Right lobe of liver (tissue), 6 donors: Measurements from ENCODE around the gene LRRC8E. TPM values are rescaled to one million over a fixed set of nuclear protein-coding genes. Genes with fewer than 3 reads are reported as not detected.

Experiments
- ATAC-seq, 4 donors: fragments of 200-7000 bp; cut with Tn5 transposase; one replicate each; pipeline ENCODE4 v1.9.1; 2020; ENCODE audit warnings: mild to moderate bottlenecking in 4 of 4, moderate library complexity in 4 of 4
- DNase-seq, 3 donors: peaks; one replicate each; pipeline ENCODE4 v3.0.0-alpha.2; 2020
- H3K27ac ChIP-seq, 3 donors: fragments of 200-600 bp; one replicate each; pipeline ENCODE4 v1.8.0; 2022
- H3K27me3 ChIP-seq, 2 donors: fragments of 200-600 bp; one replicate each; pipeline ENCODE4 v1.8.0; 2022
- H3K36me3 ChIP-seq, 4 donors: fragments of 200-600 bp; sonication (generic) in 1 of 4; one replicate each; pipeline versions ENCODE4 v1.5.1 to v1.8.0; 2017 to 2022; ENCODE audit warnings: control low read depth in 1 of 4
- H3K4me1 ChIP-seq, 4 donors: fragments of 200-600 bp; sonication (generic) in 1 of 4; one replicate each; pipeline versions ENCODE4 v1.5.1 to v1.8.0; 2017 to 2022; ENCODE audit warnings: control low read depth in 1 of 4
- H3K4me3 ChIP-seq, 3 donors: fragments of 200-600 bp; one replicate each; pipeline ENCODE4 v1.8.0; 2022
- H3K9me3 ChIP-seq, 4 donors: fragments of 200-600 bp; sonication (generic) in 1 of 4; one replicate each; pipeline versions ENCODE4 v1.5.1 to v1.8.0; 2017 to 2022; ENCODE audit warnings: control low read depth in 1 of 4
- POLR2A ChIP-seq: fragments of 450-650 bp; IDR thresholded peaks from one replicate; pipeline ENCODE4 v1.6.1; 2017; ENCODE audit warnings: antibody characterized with exemption, mild to moderate bottlenecking
- WGBS: methylation state at CpG from one replicate; pipeline ENCODE4 v1.1.6; 2018; ENCODE audit warnings: low coverage, low lambda C conversion rate; ENCODE audit not compliant: insufficient coverage; ENCODE audit errors: missing lambda C conversion rate; 5-methylcytosine and 5-hydroxymethylcytosine counted together
- intact Hi-C, 2 donors: fragments of 100-400 bp; cut with DNase I; formaldehyde crosslinking; loops; one replicate each; pipeline versions ENCODE4 v1.11.2 to v1.14.1; 2022
- total RNA-seq, 6 experiments: library from RNA; depleted of rRNA in 2 of 6; stranded (reverse); fragments of >200 nt in 2 of 6; fragmentation: NEBNext Ultra II Directional in 3 of 6; extraction: Animal tissue kit (Norgen Biotek cat#: 25700) in 3 of 6; gene quantifications; one replicate each; pipeline versions ENCODE4 v1.1.0 to v1.2.4, GENCODE V29; 2016 to 2023
- TF ChIP-seq, protein P1 (sequence below), 4 donors: fragments of 200-600 bp in 3 of 4; fragments of 450-650 bp in 1 of 4; IDR thresholded peaks; one replicate each; pipeline versions ENCODE4 v1.5.1 to v1.8.0; 2016 to 2022; ENCODE audit warnings: antibody characterized with exemption in 4 of 4, mild to moderate bottlenecking in 2 of 4
- donor health status: DM: no; HTN: yes; CAD: no.
- donor health status: DM: no; HTN: no; CAD: no.
- donor health status: DM: no; HTN: no; CAD: no.
- donor health status: DM: no; HTN: yes; CAD: no.
- donor health status: DM: no; HTN: yes; CAD: no.

LRRC8E gene
- total RNA-seq, 6 experiments from 2014 or later: 1.5 to 9.6 (median 3.5) TPM

DNA sequence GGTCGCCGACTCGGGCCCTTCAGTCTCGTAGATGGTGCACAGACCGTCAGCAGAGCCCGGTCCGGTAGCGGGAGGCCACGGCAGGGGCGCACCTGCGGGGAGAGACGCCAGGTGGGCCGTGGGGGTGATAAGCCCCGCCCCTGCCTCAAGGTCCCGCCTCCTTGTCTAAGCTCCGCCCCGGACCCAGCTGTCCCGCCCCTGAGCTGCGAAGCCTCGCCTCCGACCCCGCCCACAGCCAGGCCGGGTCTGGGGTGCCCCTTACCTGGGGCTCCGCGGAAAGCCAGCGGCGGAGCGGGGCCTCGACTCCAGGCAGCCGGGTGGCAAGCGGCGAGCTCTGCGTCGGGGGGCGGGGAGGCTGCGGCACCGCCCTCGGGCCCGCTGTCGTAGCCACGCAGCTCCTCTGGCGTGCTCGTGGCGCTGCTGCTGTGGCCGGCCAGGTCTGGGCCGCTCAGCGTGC lies 18.8 kb upstream of the LRRC8E start:
- Histone ChIP-seq H3K4me3 (peak overlapping the region; percentile 39 to 56 (median 43)), H3K4me1 (peaks cover 0 to 6% (median 0%) of the 10 kb centered on the region in 4 donors), H3K27me3 (no peaks in the 10 kb centered on the region), H3K36me3 (no peaks in the 10 kb centered on the region), H3K27ac (no peak overlapping the region), H3K9me3 (no peaks in the 10 kb centered on the region)
- ATAC-seq: peak; percentile 74 to 83 (median 76)
- intact Hi-C loops: no loop called here
- peak; percentile 79 to 84 (median 81) for DNase-seq
- WGBS: 0% methylated on average over 4 of the region's 47 CpGs
- TF ChIP-seq POLR2A: no peak
- TF ChIP-seq, protein P1, sequence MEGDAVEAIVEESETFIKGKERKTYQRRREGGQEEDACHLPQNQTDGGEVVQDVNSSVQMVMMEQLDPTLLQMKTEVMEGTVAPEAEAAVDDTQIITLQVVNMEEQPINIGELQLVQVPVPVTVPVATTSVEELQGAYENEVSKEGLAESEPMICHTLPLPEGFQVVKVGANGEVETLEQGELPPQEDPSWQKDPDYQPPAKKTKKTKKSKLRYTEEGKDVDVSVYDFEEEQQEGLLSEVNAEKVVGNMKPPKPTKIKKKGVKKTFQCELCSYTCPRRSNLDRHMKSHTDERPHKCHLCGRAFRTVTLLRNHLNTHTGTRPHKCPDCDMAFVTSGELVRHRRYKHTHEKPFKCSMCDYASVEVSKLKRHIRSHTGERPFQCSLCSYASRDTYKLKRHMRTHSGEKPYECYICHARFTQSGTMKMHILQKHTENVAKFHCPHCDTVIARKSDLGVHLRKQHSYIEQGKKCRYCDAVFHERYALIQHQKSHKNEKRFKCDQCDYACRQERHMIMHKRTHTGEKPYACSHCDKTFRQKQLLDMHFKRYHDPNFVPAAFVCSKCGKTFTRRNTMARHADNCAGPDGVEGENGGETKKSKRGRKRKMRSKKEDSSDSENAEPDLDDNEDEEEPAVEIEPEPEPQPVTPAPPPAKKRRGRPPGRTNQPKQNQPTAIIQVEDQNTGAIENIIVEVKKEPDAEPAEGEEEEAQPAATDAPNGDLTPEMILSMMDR (IDR thresholded peaks at IDR 0.05): peak in 3 of 4 donors; percentile 20 to 31 (median 28)

DNA sequence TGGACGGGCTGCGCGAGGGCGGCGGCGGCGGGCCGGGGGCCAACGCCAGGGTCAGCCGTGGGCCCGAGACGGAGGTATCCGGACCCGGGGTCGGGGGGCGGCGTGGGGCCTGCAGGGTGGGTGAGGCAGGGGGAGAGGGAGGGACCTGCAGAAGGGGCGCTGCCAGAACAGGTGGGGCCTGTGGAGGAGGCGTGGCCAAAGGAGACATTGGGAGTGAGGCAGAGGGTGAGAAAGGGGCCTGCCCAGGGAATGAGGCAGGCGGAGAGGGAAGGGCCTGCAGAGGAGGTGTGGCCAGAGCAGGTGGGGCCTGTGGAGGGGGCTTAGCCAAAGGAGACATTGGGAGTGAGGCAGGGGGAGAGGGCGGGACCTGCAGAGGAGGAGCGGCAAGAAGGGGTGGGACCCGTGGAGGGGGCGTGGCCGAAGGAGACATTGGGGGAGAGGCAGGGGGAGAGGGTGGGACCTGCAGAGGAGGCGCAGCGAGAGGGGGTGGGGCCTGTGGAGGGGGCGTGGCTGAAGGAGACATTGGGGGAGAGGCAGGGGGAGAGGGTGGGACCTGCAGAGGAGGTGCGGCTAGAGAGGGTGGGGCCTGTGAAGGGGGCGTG lies 18.3 kb upstream of the LRRC8E start:
- DNase-seq (peak in 1 of 3 donors; percentile 66), ATAC-seq (peak in 1 of 4 donors; percentile 1)
- TF ChIP-seq POLR2A: no peak
- TF ChIP-seq, protein P1 (IDR thresholded peaks at IDR 0.05): no peak
- intact Hi-C loops: no loop called here
- no peaks in the 10 kb centered on the region for H3K36me3 ChIP-seq
- 36% methylated on average over 14 of the region's 30 CpGs for WGBS
- H3K27ac ChIP-seq: no peak overlapping the region
- peaks cover 0 to 4% of the 10 kb centered on the region in 2 donors for H3K27me3 ChIP-seq
- H3K9me3 ChIP-seq: no peaks in the 10 kb centered on the region
- H3K4me1 ChIP-seq: peaks cover 0 to 6% (median 0%) of the 10 kb centered on the region in 4 donors
- peak overlapping the region; percentile 39 to 56 (median 43) for H3K4me3 ChIP-seq

DNA sequence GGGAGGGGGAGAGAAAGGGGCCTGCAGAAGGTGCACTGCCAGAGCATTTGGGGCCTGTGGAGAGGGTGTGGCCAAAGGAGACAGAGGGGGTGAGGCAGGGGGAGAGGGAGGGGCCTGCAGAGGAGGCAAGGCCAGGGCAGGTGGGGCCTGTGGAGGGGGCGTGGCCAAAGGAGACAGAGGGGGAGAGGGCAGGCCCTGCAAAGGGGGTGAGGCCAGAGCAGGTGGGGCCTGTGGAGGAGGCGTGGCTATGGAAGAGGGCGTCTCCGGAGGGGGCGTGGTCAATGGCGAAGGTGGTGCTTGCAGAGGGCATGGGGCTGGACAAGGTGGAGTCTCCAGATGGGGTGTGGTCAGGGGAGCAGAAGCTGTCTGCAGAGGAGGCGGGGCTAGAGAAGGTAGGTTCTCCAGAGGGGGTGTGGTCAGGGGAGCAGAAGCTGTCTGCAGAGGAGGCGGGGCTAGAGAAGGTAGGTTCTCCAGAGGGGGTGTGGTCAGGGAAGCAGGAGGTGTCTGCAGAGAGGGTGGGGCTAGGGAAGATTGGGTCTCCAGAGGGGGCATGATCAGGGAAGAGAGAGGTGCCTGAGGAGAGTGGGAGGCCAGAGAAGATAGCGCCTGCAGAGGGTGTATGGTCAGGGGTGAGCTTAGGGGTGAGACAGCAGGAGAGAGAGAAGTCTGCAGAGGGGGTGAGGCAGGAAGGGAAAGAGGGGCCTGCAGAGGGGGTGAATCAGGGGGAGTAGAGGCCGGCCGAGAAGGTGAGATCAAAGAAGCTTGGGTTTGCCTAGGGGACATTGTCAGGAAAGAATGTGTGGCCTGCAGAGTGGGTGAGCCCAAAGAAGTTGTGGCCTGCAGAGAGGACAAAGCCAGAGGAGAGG lies 17.5 kb upstream of the LRRC8E start:
- no peaks in the 10 kb centered on the region for H3K36me3 ChIP-seq
- intact Hi-C loops: no loop called here
- H3K4me1 ChIP-seq: peaks cover 0 to 6% (median 0%) of the 10 kb centered on the region in 4 donors
- no peak for TF ChIP-seq POLR2A
- TF ChIP-seq, protein P1 (IDR thresholded peaks at IDR 0.05): no peak
- DNase-seq (peak in 1 of 3 donors; percentile 55), ATAC-seq (peak in 1 of 4 donors; percentile 2)
- no peaks in the 10 kb centered on the region for H3K9me3 ChIP-seq
- H3K27ac ChIP-seq: no peak overlapping the region
- H3K27me3 ChIP-seq: peaks cover 0 to 4% of the 10 kb centered on the region in 2 donors
- WGBS: 56% methylated on average over 11 of the region's 11 CpGs
- no peak overlapping the region for H3K4me3 ChIP-seq

DNA sequence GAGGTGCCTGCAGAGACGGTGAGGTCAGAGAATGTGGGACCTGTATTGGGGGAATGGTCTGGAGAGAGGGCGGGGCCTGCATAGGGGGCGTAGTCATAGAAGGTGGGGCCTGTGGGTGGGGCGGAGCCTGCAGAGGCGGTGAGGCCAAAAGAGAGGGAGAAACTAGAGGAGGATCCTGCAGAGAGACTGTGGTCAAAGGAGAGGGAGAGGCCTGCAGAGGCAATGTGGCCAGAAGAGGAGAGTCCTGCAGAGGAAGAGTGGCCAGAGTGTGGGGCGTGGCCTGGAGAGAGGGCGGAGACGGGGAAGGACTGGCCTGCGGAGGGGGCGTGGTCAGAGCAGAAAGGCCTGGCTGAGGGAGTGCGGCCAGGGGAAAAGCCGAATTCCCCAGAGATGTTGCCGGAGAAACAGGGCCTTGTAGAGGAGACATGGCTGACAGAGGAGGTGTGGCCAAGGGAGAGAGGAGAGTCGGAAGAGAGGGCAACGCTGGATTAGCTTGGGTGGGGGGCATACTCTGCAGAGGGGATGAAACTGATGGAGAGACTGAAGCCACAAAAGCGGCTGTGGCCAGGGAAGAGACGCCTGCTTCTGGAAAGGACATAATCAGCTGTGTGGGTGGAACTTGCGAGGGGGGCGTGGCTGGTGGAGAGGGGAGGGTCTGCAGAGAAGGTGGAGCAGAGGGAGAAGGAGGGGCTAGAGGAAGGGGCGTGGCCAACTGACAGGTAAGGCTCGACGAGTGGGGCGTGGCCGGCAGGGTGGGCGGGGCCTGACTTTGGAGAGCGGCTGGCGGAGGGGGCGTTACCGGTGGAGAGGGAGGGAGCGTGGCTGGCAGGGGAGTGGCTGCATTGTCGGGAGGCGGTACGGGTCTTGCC lies 16.6 kb upstream of the LRRC8E start:
- WGBS: 12% methylated on average over 32 of the region's 33 CpGs
- Histone ChIP-seq H3K27me3 (peaks cover 0 to 4% of the 10 kb centered on the region in 2 donors), H3K36me3 (no peaks in the 10 kb centered on the region), H3K9me3 (no peaks in the 10 kb centered on the region), H3K4me1 (peaks cover 0 to 6% (median 0%) of the 10 kb centered on the region in 4 donors), H3K4me3 (no peak overlapping the region), H3K27ac (no peak overlapping the region)
- no peak for TF ChIP-seq POLR2A
- TF ChIP-seq, protein P1 (IDR thresholded peaks at IDR 0.05): no peak
- DNase-seq: peak; percentile 74 to 84 (median 83)
- ATAC-seq: peak; percentile 36 to 57 (median 46)
- intact Hi-C loops: no loop called here
